Measurements from ENCODE around the gene TMTC2. TPM values are rescaled to one million over a fixed set of nuclear protein-coding genes. Genes with fewer than 3 reads are reported as not detected.

Gene TMTC2
- total and polyA plus RNA-seq, 2 experiments from 2014 or later = 0.36 to 5.6 TPM

DNA sequence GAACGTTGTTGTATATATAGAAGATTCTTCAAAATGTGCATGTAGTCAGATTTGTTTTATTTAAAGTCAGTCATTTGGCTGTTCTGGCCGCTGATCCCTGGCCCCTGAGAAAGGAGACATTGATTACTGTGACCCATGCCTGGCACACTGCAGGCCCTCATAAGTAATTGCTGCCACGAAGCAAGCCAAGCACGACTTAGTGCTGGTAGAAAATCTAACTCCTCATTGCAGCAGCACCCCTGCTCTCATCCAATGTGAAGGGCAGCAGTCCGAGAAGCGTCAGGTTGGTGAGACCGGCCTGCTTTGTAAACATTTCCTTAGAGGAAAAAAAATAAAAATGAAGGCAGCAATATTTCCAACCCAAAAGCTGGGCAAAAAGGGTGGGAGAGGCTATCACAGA lies 22.8 kb upstream of the TMTC2 start:
- no peak overlapping the region for H2AFZ ChIP-seq
- no peaks in the 10 kb centered on the region for H3F3A ChIP-seq (ENCODE audit: insufficient read depth)
- in situ Hi-C loops (cut with MboI) = no loop called here
- H4K20me1 ChIP-seq (ENCODE audit: insufficient read depth) = no peaks in the 10 kb centered on the region
- H3K9me2 ChIP-seq (ENCODE audit: insufficient read depth) = no peaks in the 10 kb centered on the region
- H3K27ac ChIP-seq = no peak overlapping the region
- no peaks in the 10 kb centered on the region for H3K9me3 ChIP-seq (ENCODE audit: low read depth)
- WGBS, 2 experiments (ENCODE audit: low coverage in 1 of 2, low lambda C conversion rate in 2 of 2, missing lambda C conversion rate in 2 of 2) = 11 to 17% methylated on average over 7 of the region's 7 CpGs
- H3K4me2 ChIP-seq (ENCODE audit: unreplicated experiment) = no peak overlapping the region
- no peaks in the 10 kb centered on the region for H3K4me1 ChIP-seq (ENCODE audit: insufficient read depth)
- no peaks in the 10 kb centered on the region for H3K36me3 ChIP-seq (ENCODE audit: low read depth)
- no peak for TF ChIP-seq EZH2 (IDR thresholded peaks at IDR 0.05; ENCODE audit: insufficient read depth, poor library complexity, severe bottlenecking)
- no peak for TF ChIP-seq EZH2phosphoT487 (IDR thresholded peaks at IDR 0.05; ENCODE audit: insufficient read depth, low read depth)
- no peak overlapping the region for H3K4me3 ChIP-seq
- H3K27me3 ChIP-seq (replicated peaks; ENCODE audit: insufficient read depth) = no peaks in the 10 kb centered on the region
- DNase-seq = no peak
- no peaks in the 10 kb centered on the region for H3K79me2 ChIP-seq (ENCODE audit: insufficient read depth)
- no peak overlapping the region for H3K9ac ChIP-seq

DNA sequence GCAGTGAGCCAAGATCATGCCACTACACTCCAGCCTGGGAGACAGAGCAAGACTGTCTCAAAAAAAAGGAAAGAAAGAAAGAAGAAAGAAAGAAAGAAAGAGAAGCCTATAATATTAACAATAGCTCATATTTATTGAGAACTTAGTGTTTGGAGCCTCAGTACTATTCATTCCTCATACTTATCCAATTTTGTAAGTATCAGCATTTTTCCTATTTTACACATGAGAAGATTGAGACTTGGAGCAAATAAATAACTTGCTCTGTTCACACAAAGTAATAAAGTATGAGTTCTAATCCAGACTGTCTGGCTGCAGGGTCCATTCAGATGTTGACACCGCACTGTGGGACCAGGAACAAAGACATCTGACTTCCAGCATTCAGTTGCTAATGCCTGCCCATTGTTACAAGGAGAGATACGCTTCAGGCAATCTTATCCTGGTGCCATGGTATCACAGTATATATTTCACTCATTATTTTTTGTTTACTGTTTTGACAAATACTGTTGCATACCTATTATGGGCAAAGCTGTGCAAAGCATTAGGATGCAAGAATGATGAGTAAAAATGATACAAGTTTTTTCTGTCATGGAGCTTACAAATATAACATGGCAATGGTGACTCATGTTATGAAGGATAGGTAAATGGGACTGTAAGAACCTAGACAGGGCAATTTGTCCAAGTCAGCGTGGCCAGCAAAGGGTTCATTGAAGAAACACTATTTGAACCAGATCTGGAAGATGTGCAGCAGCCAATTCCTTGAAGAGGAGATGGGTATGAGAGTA lies 21.4 kb upstream of the TMTC2 start:
- H3K79me2 ChIP-seq (ENCODE audit: insufficient read depth) = no peaks in the 10 kb centered on the region
- H3K4me1 ChIP-seq (ENCODE audit: insufficient read depth) = no peaks in the 10 kb centered on the region
- no peak overlapping the region for H2AFZ ChIP-seq
- no peaks in the 10 kb centered on the region for H4K20me1 ChIP-seq (ENCODE audit: insufficient read depth)
- no peak overlapping the region for H3K4me3 ChIP-seq
- no peaks in the 10 kb centered on the region for H3K36me3 ChIP-seq (ENCODE audit: low read depth)
- H3K9me2 ChIP-seq (ENCODE audit: insufficient read depth) = no peaks in the 10 kb centered on the region
- H3K27ac ChIP-seq = no peak overlapping the region
- 26 to 38% methylated on average over 3 of the region's 3 CpGs for WGBS, 2 experiments (ENCODE audit: low coverage in 1 of 2, low lambda C conversion rate in 2 of 2, missing lambda C conversion rate in 2 of 2)
- no peak overlapping the region for H3K4me2 ChIP-seq (ENCODE audit: unreplicated experiment)
- no peaks in the 10 kb centered on the region for H3F3A ChIP-seq (ENCODE audit: insufficient read depth)
- no peak overlapping the region for H3K9ac ChIP-seq
- no peaks in the 10 kb centered on the region for H3K27me3 ChIP-seq (replicated peaks; ENCODE audit: insufficient read depth)
- DNase-seq = no peak
- in situ Hi-C loops (cut with MboI) = no loop called here
- no peaks in the 10 kb centered on the region for H3K9me3 ChIP-seq (ENCODE audit: low read depth)
- TF ChIP-seq EZH2phosphoT487 (IDR thresholded peaks at IDR 0.05; ENCODE audit: insufficient read depth, low read depth) (no peak), EZH2 (IDR thresholded peaks at IDR 0.05; ENCODE audit: insufficient read depth, poor library complexity, severe bottlenecking) (no peak)

DNA sequence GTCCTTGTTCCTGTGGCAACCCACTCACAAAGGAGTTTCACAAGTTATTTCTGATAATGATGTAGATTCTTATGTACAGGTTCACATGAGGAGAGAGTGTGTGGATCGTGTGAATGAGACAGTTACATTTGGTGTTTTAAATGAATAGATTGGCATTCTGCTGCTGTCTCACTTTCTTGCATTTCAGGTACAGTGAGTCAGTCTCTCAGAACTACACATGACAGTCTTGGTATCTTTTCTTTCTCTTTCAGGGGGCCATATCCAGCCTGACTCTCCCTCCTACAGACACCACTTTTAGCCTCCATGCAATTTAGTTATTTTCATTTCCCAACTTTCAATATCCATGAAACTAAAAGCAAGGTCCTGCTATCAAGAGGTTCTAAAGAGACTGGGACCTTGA lies 19.9 kb upstream of the TMTC2 start:
- H3K4me1 ChIP-seq (ENCODE audit: insufficient read depth) = no peaks in the 10 kb centered on the region
- no peaks in the 10 kb centered on the region for H3K27me3 ChIP-seq (replicated peaks; ENCODE audit: insufficient read depth)
- H2AFZ ChIP-seq = no peak overlapping the region
- H3K36me3 ChIP-seq (ENCODE audit: low read depth) = no peaks in the 10 kb centered on the region
- no peaks in the 10 kb centered on the region for H3K9me2 ChIP-seq (ENCODE audit: insufficient read depth)
- in situ Hi-C loops (cut with MboI) = no loop called here
- H3K9me3 ChIP-seq (ENCODE audit: low read depth) = no peaks in the 10 kb centered on the region
- TF ChIP-seq EZH2phosphoT487 (IDR thresholded peaks at IDR 0.05; ENCODE audit: insufficient read depth, low read depth) = no peak
- H4K20me1 ChIP-seq (ENCODE audit: insufficient read depth) = no peaks in the 10 kb centered on the region; the same call in 1 of the 2 replicates
- H3F3A ChIP-seq (ENCODE audit: insufficient read depth) = no peaks in the 10 kb centered on the region
- H3K4me2 ChIP-seq (ENCODE audit: unreplicated experiment) = no peak overlapping the region
- no peak overlapping the region for H3K4me3 ChIP-seq
- 63 to 70% methylated on average over 1 of the region's 1 CpG for WGBS, 2 experiments (ENCODE audit: low coverage in 1 of 2, low lambda C conversion rate in 2 of 2, missing lambda C conversion rate in 2 of 2)
- no peak overlapping the region for H3K9ac ChIP-seq
- no peaks in the 10 kb centered on the region for H3K79me2 ChIP-seq (ENCODE audit: insufficient read depth)
- H3K27ac ChIP-seq = no peak overlapping the region
- no peak for DNase-seq

DNA sequence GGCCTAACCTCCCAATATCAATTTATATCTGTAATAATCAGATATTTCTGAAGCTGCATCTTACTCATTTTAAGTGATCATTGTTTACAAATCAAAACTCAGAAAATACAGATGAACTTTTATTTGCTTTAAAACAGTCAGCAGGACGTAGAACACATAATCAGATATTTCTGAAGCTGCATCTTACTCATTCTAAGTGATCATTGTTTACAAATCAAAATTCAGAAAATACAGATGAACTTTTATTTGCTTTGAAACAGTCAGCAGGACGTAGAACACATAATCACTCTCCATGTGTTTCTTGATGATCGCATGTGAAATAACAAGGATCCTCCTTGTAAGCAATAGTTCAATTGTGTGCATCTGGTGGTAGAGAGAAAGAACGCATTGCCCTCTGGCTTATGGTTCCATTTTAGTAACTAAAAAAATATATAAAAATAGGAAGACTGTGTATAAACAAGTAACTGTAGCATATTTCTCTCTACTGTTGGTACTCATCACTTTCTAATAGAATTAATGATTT lies 15.0 kb upstream of the TMTC2 start:
- DNase-seq = no peak
- H3K79me2 ChIP-seq (ENCODE audit: insufficient read depth) = no peaks in the 10 kb centered on the region
- no peaks in the 10 kb centered on the region for H3F3A ChIP-seq (ENCODE audit: insufficient read depth)
- no peaks in the 10 kb centered on the region; the same call in 1 of the 2 replicates for H4K20me1 ChIP-seq (ENCODE audit: insufficient read depth)
- WGBS, 2 experiments (ENCODE audit: low coverage in 1 of 2, low lambda C conversion rate in 2 of 2, missing lambda C conversion rate in 2 of 2) = 20 to 22% methylated on average over 4 of the region's 4 CpGs
- no peaks in the 10 kb centered on the region for H3K27me3 ChIP-seq (replicated peaks; ENCODE audit: insufficient read depth)
- H3K9ac ChIP-seq = no peak overlapping the region
- H3K9me2 ChIP-seq (ENCODE audit: insufficient read depth) = no peaks in the 10 kb centered on the region
- H3K27ac ChIP-seq = no peak overlapping the region
- TF ChIP-seq EZH2 (IDR thresholded peaks at IDR 0.05; ENCODE audit: insufficient read depth, poor library complexity, severe bottlenecking) (no peak), EZH2phosphoT487 (IDR thresholded peaks at IDR 0.05; ENCODE audit: insufficient read depth, low read depth) (no peak)
- in situ Hi-C loops (cut with MboI) = no loop called here
- H3K4me2 ChIP-seq (ENCODE audit: unreplicated experiment) = no peak overlapping the region
- H3K9me3 ChIP-seq (ENCODE audit: low read depth) = no peaks in the 10 kb centered on the region
- H2AFZ ChIP-seq = no peak overlapping the region
- H3K4me1 ChIP-seq (ENCODE audit: insufficient read depth) = no peaks in the 10 kb centered on the region
- no peaks in the 10 kb centered on the region for H3K36me3 ChIP-seq (ENCODE audit: low read depth)
- no peak overlapping the region for H3K4me3 ChIP-seq

All from GM23248 (cell line).